HG02840 (cell line): ENCODE measurements around the gene GSE1.

Experiments
- ATAC-seq: cut with Tn5 transposase; IDR thresholded peaks from one replicate; pipeline ENCODE4 v1.9.1; 2021; ENCODE audit warnings: mild to moderate bottlenecking, moderate library complexity, moderate number of reproducible peaks; ENCODE audit not compliant: unreplicated experiment, low FRiP score

Gene GSE1

GRCh38 chr16:85616607-85617321 lies 3.6 kb downstream of the GSE1 start:
- no peak for ATAC-seq

GRCh38 chr16:85617948-85618347 lies 4.8 kb downstream of the GSE1 start:
- no peak for ATAC-seq

- ATAC-seq, result no peak
Observed at GRCh38 chr16:85618521-85618920, 5.4 kb downstream of the GSE1 start.

GRCh38 chr16:85619101-85619891 lies 6.2 kb downstream of the GSE1 start:
- ATAC-seq, result no peak

GRCh38 chr16:85620374-85620773 lies 7.3 kb downstream of the GSE1 start:
- ATAC-seq, result no peak

- no peak for ATAC-seq
Observed at GRCh38 chr16:85621698-85622428, 8.7 kb downstream of the GSE1 start.

- no peak for ATAC-seq
Observed at GRCh38 chr16:85622683-85623082, 9.6 kb downstream of the GSE1 start.

GRCh38 chr16:85623250-85623649 lies 10.1 kb downstream of the GSE1 start:
- ATAC-seq, result no peak

- ATAC-seq, result no peak
Observed at GRCh38 chr16:85623997-85624601, 11.0 kb downstream of the GSE1 start.

- no peak for ATAC-seq
Observed at GRCh38 chr16:85624646-85625045, 11.5 kb downstream of the GSE1 start.

GRCh38 chr16:85625053-85625452 lies 11.9 kb downstream of the GSE1 start:
- ATAC-seq, result no peak

GRCh38 chr16:85625485-85626117 lies 12.5 kb downstream of the GSE1 start:
- no peak for ATAC-seq

GRCh38 chr16:85626191-85626981 lies 13.3 kb downstream of the GSE1 start:
- no peak for ATAC-seq

- ATAC-seq, result no peak
Observed at GRCh38 chr16:85627089-85627488, 14.0 kb downstream of the GSE1 start.

GRCh38 chr16:85627526-85628264 lies 14.6 kb downstream of the GSE1 start:
- no peak for ATAC-seq

GRCh38 chr16:85628265-85628556 lies 15.1 kb downstream of the GSE1 start:
- ATAC-seq, result no peak

GRCh38 chr16:85628645-85629044 lies 15.5 kb downstream of the GSE1 start:
- ATAC-seq, result no peak

- no peak for ATAC-seq
Observed at GRCh38 chr16:85629326-85629725, 16.2 kb downstream of the GSE1 start.

GRCh38 chr16:85629853-85630252 lies 16.7 kb downstream of the GSE1 start:
- no peak for ATAC-seq
